SK-N-SH treated with all-trans-retinoic acid at 6 μM for 48 hours (cell line): ENCODE results near the gene CCR9.

Experiments
- ATAC-seq: fragments of 200-7000 bp; cut with Tn5 transposase; 3 replicates; pipeline ENCODE4 v1.9.1; 2020; ENCODE audit warnings: mild to moderate bottlenecking, moderate library complexity
- BACH2 ChIP-seq: fragments of 250-450 bp; sonication (Bioruptor Pico); IDR thresholded peaks from 2 replicates; pipeline ENCODE4 v1.9.0; 2021; ENCODE audit warnings: mild to moderate bottlenecking, borderline replicate concordance
- CREB5 ChIP-seq: fragments of 250-450 bp; sonication (Bioruptor Pico); IDR thresholded peaks from 2 replicates; pipeline ENCODE4 v1.5.1; 2020; ENCODE audit warnings: low read depth, mild to moderate bottlenecking, moderate library complexity
- CSDC2 ChIP-seq: fragments of 250-450 bp; sonication (Bioruptor Pico); IDR thresholded peaks from 2 replicates; pipeline ENCODE4 v1.5.0; 2020; ENCODE audit warnings: mild to moderate bottlenecking, moderate library complexity
- CSRNP3 ChIP-seq: fragments of 250-450 bp; sonication (Bioruptor Pico); IDR thresholded peaks from 2 replicates; pipeline ENCODE4 v1.5.1; 2021; ENCODE audit warnings: mild to moderate bottlenecking, moderate library complexity
- ESRRG ChIP-seq: fragments of 250-450 bp; sonication (Bioruptor Pico); IDR thresholded peaks from 2 replicates; pipeline ENCODE4 v1.6.1; 2021; ENCODE audit warnings: mild to moderate bottlenecking
- GLIS3 ChIP-seq: fragments of 250-450 bp; sonication (Bioruptor Pico); IDR thresholded peaks from 2 replicates; pipeline ENCODE4 v1.5.0; 2020; ENCODE audit warnings: mild to moderate bottlenecking, moderate library complexity
- ISL1 ChIP-seq: fragments of 250-450 bp; sonication (Bioruptor Pico); IDR thresholded peaks from 2 replicates; pipeline ENCODE4 v2.1.2; 2022; ENCODE audit warnings: mild to moderate bottlenecking, moderate library complexity
- OSR1 ChIP-seq: fragments of 250-450 bp; sonication (Bioruptor Pico); IDR thresholded peaks from 2 replicates; pipeline ENCODE4 v1.8.0; 2022; ENCODE audit warnings: moderate library complexity, mild to moderate bottlenecking, inconsistent platforms
- POU6F1 ChIP-seq: fragments of 250-450 bp; sonication (Bioruptor Pico); IDR thresholded peaks from 2 replicates; pipeline ENCODE4 v1.8.0; 2021; ENCODE audit warnings: low read depth, mild to moderate bottlenecking, moderate library complexity, borderline replicate concordance
- PPARA ChIP-seq: fragments of 250-450 bp; sonication (Bioruptor Pico); IDR thresholded peaks from 2 replicates; pipeline ENCODE4 v1.5.0; 2020; ENCODE audit warnings: mild to moderate bottlenecking, borderline replicate concordance
- RARB ChIP-seq: fragments of 250-450 bp; sonication (Bioruptor Pico); IDR thresholded peaks from 2 replicates; pipeline ENCODE4 v1.8.0; 2021; ENCODE audit warnings: mild to moderate bottlenecking, moderate library complexity
- SNAI2 ChIP-seq: fragments of 250-450 bp; sonication (Bioruptor Pico); IDR thresholded peaks from 2 replicates; pipeline ENCODE4 v1.5.0; 2020; ENCODE audit warnings: mild to moderate bottlenecking, moderate library complexity
- TCF4 ChIP-seq: fragments of 250-450 bp; sonication (Bioruptor Pico); IDR thresholded peaks from 2 replicates; pipeline ENCODE4 v1.8.0; 2021; ENCODE audit warnings: mild to moderate bottlenecking, moderate library complexity, borderline replicate concordance
- TSHZ2 ChIP-seq: fragments of 250-450 bp; sonication (Bioruptor Pico); IDR thresholded peaks from 2 replicates; pipeline ENCODE4 v1.5.0; 2020; ENCODE audit warnings: mild to moderate bottlenecking, moderate library complexity
- ZC3H10 ChIP-seq: fragments of 250-450 bp; sonication (Bioruptor Pico); IDR thresholded peaks from 2 replicates; pipeline ENCODE4 v1.5.1; 2021; ENCODE audit warnings: mild to moderate bottlenecking, moderate library complexity
- ZFP30 ChIP-seq: fragments of 450-650 bp; formaldehyde crosslinking; IDR thresholded peaks from 2 replicates; pipeline ENCODE4 v1.5.0; 2022; ENCODE audit warnings: mild to moderate bottlenecking, moderate library complexity
- ZNF565 ChIP-seq: fragments of 450-650 bp; formaldehyde crosslinking; conservative IDR thresholded peaks from 2 replicates; pipeline ENCODE4 v1.5.0; 2020; ENCODE audit warnings: low read depth, mild to moderate bottlenecking, moderate library complexity
- ZNF70 ChIP-seq: fragments of 450-650 bp; formaldehyde crosslinking; IDR thresholded peaks from 2 replicates; pipeline ENCODE4 v1.5.0; 2020; ENCODE audit warnings: mild to moderate bottlenecking, moderate library complexity
- ZNF8 ChIP-seq: fragments of 450-650 bp; formaldehyde crosslinking; IDR thresholded peaks from 2 replicates; pipeline ENCODE4 v1.5.0; 2020; ENCODE audit warnings: mild to moderate bottlenecking, moderate library complexity

Gene CCR9

GRCh38 chr3:45868213-45868612, 18.1 kb upstream of the CCR9 start (continued):
- no peak for TF ChIP-seq POU6F1 (CRISPR knock-in tag)
- TF ChIP-seq ZFP30 (CRISPR knock-in tag), result no peak
- TF ChIP-seq ZNF565, result no peak
- TF ChIP-seq BACH2 (CRISPR knock-in tag), result no peak
- TF ChIP-seq SNAI2 (CRISPR knock-in tag), result no peak
- TF ChIP-seq CREB5 (CRISPR knock-in tag), result no peak
- TF ChIP-seq ISL1, result no peak
- no peak for TF ChIP-seq RARB (CRISPR knock-in tag)

DNA sequence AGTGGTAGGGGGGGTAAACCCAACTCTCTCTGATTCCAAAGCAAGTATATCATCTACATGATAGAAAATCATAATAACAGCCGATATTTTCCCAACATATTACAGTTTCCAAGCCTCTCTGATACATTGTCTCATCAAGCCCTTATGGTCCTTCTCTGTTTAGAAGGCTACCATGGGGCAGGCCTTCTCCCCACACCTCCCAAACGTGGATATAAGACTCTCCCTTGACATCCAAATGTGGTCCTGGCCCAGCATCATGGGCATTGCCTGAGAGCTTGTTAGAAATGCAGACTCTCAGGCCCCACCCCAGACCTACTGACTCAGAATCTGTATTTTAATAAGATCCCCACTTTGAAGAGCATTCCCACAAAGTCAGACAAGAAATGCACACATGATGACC, 17.7 kb upstream of the CCR9 start:
- ATAC-seq, result no peak
- TF ChIP-seq POU6F1 (CRISPR knock-in tag) (no peak), ZNF70 (CRISPR knock-in tag) (no peak), BACH2 (CRISPR knock-in tag) (no peak), OSR1 (CRISPR knock-in tag) (no peak), PPARA (CRISPR knock-in tag) (no peak), TCF4 (CRISPR knock-in tag) (no peak), ZC3H10 (CRISPR knock-in tag) (no peak), ZNF8 (CRISPR knock-in tag) (no peak), RARB (CRISPR knock-in tag) (no peak), ZNF565 (no peak), CREB5 (CRISPR knock-in tag) (no peak), GLIS3 (CRISPR knock-in tag) (no peak), ESRRG (CRISPR knock-in tag) (no peak)

DNA sequence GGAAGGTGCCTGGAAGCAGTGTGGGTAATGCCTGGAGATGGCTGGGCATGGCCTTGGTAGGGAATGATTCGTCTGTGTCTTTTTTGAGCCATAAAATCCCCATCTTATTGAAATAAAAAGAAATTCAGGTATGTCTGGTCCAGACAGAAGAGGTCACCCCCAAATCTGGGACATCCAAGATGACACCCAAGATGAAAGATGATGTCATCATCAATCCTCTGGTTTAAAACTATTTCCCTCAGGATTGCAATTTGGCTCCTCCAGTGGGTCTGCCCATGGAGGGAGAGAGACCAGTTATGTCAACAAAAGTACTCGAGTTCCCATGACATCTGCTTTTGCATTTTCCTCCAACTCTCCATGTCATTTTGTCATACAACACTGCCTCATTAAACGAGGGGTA, 16.7 kb upstream of the CCR9 start:
- TF ChIP-seq RARB (CRISPR knock-in tag), result no peak
- no peak for TF ChIP-seq ZFP30 (CRISPR knock-in tag)
- no peak for TF ChIP-seq GLIS3 (CRISPR knock-in tag)
- no peak for TF ChIP-seq PPARA (CRISPR knock-in tag)
- no peak for TF ChIP-seq CSRNP3
- TF ChIP-seq CSDC2 (CRISPR knock-in tag), result no peak
- TF ChIP-seq SNAI2 (CRISPR knock-in tag), result no peak
- ATAC-seq, result no peak

GRCh38 chr3:45870099-45870498, 16.2 kb upstream of the CCR9 start:
- ATAC-seq, result no peak
- no peak for TF ChIP-seq OSR1 (CRISPR knock-in tag)
- TF ChIP-seq GLIS3 (CRISPR knock-in tag), result no peak
- no peak for TF ChIP-seq ISL1
- TF ChIP-seq TSHZ2, result no peak
